T-helper 2 cell treated with Interferon-gamma antibody and Interleukin-4, amounts not matched to agents 5 μg/mL and 100 μg/mL, for 36 hours (primary cell): ENCODE measurements around the gene GK2.

Experiments used
- DNase-seq: peaks from one replicate; pipeline ENCODE4 v3.0.0; 2021; ENCODE audit warnings: low spot score
- H3K27ac Mint-ChIP-seq: one replicate; pipeline ENCODE4 v1.8.0; 2021; ENCODE audit warnings: mild to moderate bottlenecking, mixed read lengths
- H3K27me3 Mint-ChIP-seq: one replicate; pipeline ENCODE4 v1.8.0; 2021; ENCODE audit warnings: low read depth, mixed read lengths
- H3K36me3 Mint-ChIP-seq: one replicate; pipeline ENCODE4 v1.8.0; 2021; ENCODE audit warnings: low read depth, mixed read lengths
- H3K4me1 Mint-ChIP-seq: one replicate; pipeline ENCODE4 v1.8.0; 2021; ENCODE audit warnings: low read depth, mixed read lengths
- H3K4me3 Mint-ChIP-seq: one replicate; pipeline ENCODE4 v1.8.0; 2022; ENCODE audit warnings: mild to moderate bottlenecking, moderate library complexity, mixed read lengths
- H3K9me3 Mint-ChIP-seq: one replicate; pipeline ENCODE4 v1.8.0; 2021; ENCODE audit warnings: mixed read lengths

Gene GK2

DNA sequence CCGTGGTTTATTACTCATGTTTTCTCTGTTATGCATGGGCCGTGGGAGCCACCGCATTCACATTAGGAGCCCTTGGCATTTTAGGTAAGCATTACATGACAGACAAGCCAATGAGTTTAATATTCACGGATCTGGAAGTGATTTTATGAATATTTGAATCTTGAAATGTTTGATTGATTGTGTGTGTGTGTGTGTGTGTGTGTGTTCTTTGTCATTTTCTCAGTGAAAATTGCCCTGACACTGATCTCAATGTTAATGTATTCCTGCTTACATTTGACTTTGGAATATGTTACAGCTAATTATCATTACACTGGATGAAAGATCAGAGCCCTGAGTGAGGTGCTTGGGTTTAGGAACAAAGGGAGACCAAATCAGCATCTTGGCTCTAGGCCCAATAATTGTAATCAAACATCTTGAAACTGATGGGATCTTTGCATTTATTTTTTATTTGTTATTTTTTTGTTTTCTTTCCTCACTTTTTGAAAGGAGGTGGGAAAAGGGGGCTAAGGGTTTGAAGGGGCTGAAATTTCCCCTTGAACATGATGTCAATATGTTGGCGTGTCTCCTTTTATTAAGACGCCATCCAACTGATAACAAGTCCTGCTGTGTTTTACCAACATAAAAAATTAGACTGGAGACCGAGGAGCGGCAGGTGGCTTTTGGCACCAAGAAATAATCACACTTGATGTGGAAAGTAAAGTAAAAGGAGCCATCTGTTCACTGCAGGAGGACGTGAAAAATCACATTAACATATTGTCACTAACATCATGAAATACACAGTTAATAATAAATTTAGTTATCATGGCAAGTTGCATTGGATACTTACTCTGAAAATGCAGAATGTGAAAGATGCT is 5.2 kb upstream of the GK2 start:
- Mint-ChIP-seq H3K4me3 (no peak overlapping the region), H3K27me3 (no peaks in the 10 kb centered on the region), H3K9me3 (no peaks in the 10 kb centered on the region), H3K27ac (no peak overlapping the region), H3K36me3 (no peaks in the 10 kb centered on the region), H3K4me1 (no peaks in the 10 kb centered on the region)
- no peak for DNase-seq

GRCh38 chr4:79404666-79405065 is 3.4 kb downstream of the GK2 start:
- no peaks in the 10 kb centered on the region for H3K27me3 Mint-ChIP-seq
- H3K27ac Mint-ChIP-seq = no peak overlapping the region
- no peaks in the 10 kb centered on the region for H3K9me3 Mint-ChIP-seq
- no peak overlapping the region for H3K4me3 Mint-ChIP-seq
- DNase-seq = no peak
- no peaks in the 10 kb centered on the region for H3K4me1 Mint-ChIP-seq
- no peaks in the 10 kb centered on the region for H3K36me3 Mint-ChIP-seq

- Mint-ChIP-seq H3K9me3 (no peaks in the 10 kb centered on the region), H3K27ac (no peak overlapping the region), H3K4me1 (no peaks in the 10 kb centered on the region), H3K36me3 (no peaks in the 10 kb centered on the region), H3K4me3 (no peak overlapping the region), H3K27me3 (no peaks in the 10 kb centered on the region)
- DNase-seq = no peak
Measured at GRCh38 chr4:79403356-79403755, 4.7 kb downstream of the GK2 start.

DNA sequence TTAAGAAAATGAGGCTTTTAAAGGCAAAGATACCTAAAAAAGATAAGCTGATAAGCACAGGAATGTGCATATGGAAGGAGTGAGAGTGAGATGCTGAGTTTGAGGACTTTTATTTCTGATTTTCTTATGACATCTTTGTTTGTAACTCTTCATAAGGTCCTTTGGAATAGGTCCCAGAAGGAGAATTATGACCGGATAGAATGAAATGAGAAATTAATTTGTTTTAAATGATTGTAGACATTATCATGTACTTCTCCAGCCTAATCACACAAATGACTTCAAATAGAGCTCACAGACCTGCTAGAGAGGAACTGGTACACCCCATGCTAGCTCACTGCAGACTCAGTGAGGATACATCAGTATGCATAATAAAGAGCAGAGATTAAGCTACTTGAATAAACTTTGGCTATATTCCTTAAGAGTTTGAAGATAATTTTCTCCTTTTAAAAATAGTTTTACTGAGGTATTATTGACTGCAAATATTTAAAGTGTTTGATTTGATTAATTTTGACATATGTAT is 5.6 kb downstream of the GK2 start:
- Mint-ChIP-seq H3K36me3 (no peaks in the 10 kb centered on the region), H3K27me3 (no peaks in the 10 kb centered on the region), H3K4me1 (no peaks in the 10 kb centered on the region), H3K27ac (no peak overlapping the region), H3K9me3 (no peaks in the 10 kb centered on the region), H3K4me3 (no peak overlapping the region)
- no peak for DNase-seq

DNA sequence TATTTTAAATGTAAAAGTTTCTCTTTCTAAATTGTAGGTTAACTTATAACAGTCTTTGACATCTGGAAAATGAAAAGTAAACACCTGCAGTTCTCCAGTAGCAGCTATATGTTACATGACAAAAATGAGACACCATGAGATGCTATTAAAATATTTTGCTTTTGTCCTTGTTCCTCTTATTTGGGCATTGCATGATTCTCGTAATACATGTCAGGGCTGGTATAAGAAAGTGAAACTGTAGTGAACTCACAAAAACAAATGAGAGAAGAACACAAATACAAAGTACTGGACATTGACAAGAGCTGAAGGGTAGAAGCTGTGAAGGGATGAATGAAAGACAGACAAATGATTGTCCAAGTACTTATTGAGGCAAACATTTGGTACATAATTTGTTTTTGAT is 9.0 kb downstream of the GK2 start:
- DNase-seq = no peak
- Mint-ChIP-seq H3K27ac (no peak overlapping the region), H3K9me3 (no peaks in the 10 kb centered on the region), H3K4me3 (no peak overlapping the region), H3K4me1 (no peaks in the 10 kb centered on the region), H3K36me3 (no peaks in the 10 kb centered on the region), H3K27me3 (no peaks in the 10 kb centered on the region)

DNA sequence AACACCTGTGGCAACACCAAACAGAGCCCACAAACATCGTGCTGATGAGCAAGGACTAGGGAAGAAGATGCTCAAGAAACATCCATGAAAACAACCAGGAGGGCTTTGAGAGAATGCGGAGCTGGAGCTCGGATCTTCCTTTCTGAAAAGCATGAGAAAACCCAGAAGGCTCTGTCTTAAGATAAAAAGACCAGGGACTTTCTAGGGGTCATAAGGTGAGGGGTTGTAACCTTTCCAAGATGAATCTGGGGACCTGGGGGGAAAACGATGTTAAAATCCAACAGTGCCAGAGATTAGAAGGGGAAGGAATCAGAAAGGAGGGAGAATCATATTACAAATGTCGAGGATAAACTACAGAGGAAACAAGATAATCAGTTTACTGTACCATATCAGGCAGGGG is 10.1 kb downstream of the GK2 start:
- Mint-ChIP-seq H3K4me3 (no peak overlapping the region), H3K4me1 (no peaks in the 10 kb centered on the region), H3K9me3 (no peaks in the 10 kb centered on the region), H3K36me3 (no peaks in the 10 kb centered on the region), H3K27me3 (no peaks in the 10 kb centered on the region), H3K27ac (no peak overlapping the region)
- no peak for DNase-seq

DNA sequence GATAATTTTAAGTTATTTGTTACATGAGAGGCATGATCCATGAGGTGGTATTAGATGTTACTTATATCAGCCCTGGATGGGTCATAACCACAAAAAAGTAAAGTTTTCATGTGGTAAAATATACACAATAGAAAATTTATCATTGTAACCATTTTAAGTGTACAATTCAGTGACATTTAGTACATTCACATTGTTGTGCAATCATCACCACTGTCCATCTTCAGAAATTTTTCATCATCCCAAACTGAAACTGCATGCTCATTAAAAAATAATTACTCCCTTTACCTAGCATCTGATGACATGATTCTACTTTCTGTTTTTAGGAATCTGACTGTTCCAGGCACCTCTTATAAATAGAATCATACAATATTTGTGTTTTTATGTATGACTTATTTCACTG is 11.2 kb downstream of the GK2 start:
- Mint-ChIP-seq H3K27me3 (no peaks in the 10 kb centered on the region), H3K9me3 (no peaks in the 10 kb centered on the region), H3K4me3 (no peak overlapping the region), H3K4me1 (no peaks in the 10 kb centered on the region), H3K36me3 (no peaks in the 10 kb centered on the region), H3K27ac (no peak overlapping the region)
- DNase-seq = no peak

DNA sequence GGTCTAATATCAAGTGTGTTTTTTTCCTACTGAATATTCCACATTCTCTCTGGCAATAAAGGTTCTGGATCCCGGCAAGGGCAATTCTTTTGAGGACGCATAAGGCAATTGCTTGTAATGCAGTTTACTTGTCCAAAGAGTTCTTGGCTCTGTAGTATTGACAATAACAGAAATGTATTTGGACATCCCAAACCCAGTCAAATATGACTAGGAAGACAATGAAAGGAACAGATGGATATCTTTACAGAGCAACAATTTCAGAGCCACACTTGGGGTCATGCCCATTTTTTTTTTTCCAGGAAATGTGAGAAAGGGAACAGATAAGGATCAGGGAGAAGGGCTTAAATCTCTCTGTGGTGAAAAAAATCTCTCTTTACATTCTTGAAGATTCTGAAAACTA is 12.2 kb downstream of the GK2 start:
- no peaks in the 10 kb centered on the region for H3K36me3 Mint-ChIP-seq
- DNase-seq = no peak
- no peak overlapping the region for H3K4me3 Mint-ChIP-seq
- H3K9me3 Mint-ChIP-seq = no peaks in the 10 kb centered on the region
- H3K27me3 Mint-ChIP-seq = no peaks in the 10 kb centered on the region
- no peak overlapping the region for H3K27ac Mint-ChIP-seq
- no peaks in the 10 kb centered on the region for H3K4me1 Mint-ChIP-seq

GRCh38 chr4:79390890-79391289 is 17.1 kb downstream of the GK2 start:
- Mint-ChIP-seq H3K27ac (no peak overlapping the region), H3K36me3 (no peaks in the 10 kb centered on the region), H3K9me3 (no peaks in the 10 kb centered on the region), H3K4me1 (no peaks in the 10 kb centered on the region), H3K27me3 (no peaks in the 10 kb centered on the region), H3K4me3 (no peak overlapping the region)
- no peak for DNase-seq

DNA sequence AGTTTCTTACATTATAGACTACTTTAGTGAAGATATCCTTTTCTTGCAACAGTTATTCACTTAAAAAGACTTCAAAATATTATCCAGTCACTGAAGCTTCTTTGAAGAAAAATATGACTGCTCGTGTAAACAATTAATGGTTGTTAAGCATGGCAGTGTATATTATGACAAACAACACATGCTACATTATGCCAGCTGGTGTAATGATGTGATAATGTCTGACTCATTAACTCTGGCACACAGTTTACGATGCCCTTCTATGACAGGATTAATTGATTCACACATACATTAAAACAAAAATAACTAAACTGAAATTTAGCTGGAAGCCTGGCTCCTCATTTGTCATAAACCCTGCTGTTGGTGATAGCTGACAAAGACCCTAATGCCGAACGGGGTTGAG is 22.4 kb downstream of the GK2 start:
- H3K36me3 Mint-ChIP-seq = no peaks in the 10 kb centered on the region
- H3K4me3 Mint-ChIP-seq = no peak overlapping the region
- H3K27ac Mint-ChIP-seq = no peak overlapping the region
- H3K4me1 Mint-ChIP-seq = peaks cover 2% of the 10 kb centered on the region
- DNase-seq = no peak
- H3K9me3 Mint-ChIP-seq = no peaks in the 10 kb centered on the region
- H3K27me3 Mint-ChIP-seq = no peaks in the 10 kb centered on the region

GRCh38 chr4:79381161-79381560 is 26.9 kb downstream of the GK2 start:
- H3K27me3 Mint-ChIP-seq = no peaks in the 10 kb centered on the region
- H3K4me3 Mint-ChIP-seq = no peak overlapping the region
- H3K36me3 Mint-ChIP-seq = no peaks in the 10 kb centered on the region
- no peaks in the 10 kb centered on the region for H3K9me3 Mint-ChIP-seq
- DNase-seq = no peak
- H3K4me1 Mint-ChIP-seq = peaks cover 2% of the 10 kb centered on the region
- H3K27ac Mint-ChIP-seq = no peak overlapping the region

- no peaks in the 10 kb centered on the region for H3K27me3 Mint-ChIP-seq
- no peaks in the 10 kb centered on the region for H3K4me1 Mint-ChIP-seq
- H3K4me3 Mint-ChIP-seq = no peak overlapping the region
- DNase-seq = no peak
- no peak overlapping the region for H3K27ac Mint-ChIP-seq
- no peaks in the 10 kb centered on the region for H3K9me3 Mint-ChIP-seq
- H3K36me3 Mint-ChIP-seq = no peaks in the 10 kb centered on the region
Measured at GRCh38 chr4:79370026-79370425, 38.0 kb downstream of the GK2 start.

DNA sequence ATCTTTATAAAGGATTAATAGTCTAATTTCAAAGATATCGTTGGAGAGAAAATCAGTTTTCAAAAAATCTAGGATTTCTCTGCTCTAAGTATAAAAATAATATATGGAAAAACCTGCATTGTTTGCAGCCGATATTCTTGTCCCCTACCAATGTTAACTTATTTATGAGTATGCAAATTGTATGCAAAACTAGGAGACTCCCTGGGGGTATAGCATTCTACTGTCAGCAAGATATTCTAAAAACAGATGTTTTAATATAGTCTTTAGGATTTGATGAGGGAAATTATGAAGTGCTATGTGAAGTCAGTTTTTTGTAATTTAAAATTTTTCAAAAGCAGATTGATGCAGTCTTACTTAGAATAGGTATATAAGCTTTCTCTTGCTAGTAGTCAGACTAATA is 40.9 kb downstream of the GK2 start:
- Mint-ChIP-seq H3K27ac (no peak overlapping the region), H3K4me1 (no peaks in the 10 kb centered on the region), H3K27me3 (no peaks in the 10 kb centered on the region), H3K4me3 (no peak overlapping the region), H3K36me3 (no peaks in the 10 kb centered on the region), H3K9me3 (no peaks in the 10 kb centered on the region)
- DNase-seq = no peak

DNA sequence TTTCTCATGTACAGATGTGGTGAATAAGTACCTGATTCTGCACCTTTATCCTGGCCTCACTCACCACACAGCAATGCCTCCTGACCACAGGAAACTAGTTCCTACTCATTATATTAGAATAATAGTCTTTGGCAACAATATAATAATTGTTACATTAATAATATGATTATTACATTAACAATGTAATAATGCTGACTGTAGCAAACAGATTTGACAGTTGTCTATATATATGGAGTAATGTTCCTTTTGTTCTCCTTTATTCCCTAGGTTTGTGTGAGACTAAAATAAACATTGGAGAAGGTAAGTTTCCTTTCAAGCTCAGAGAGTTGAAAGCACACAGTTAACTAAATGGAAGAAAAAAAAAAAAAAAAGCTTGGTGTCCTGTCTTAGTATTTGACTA is 41.6 kb downstream of the GK2 start:
- DNase-seq = no peak
- Mint-ChIP-seq H3K27ac (no peak overlapping the region), H3K4me1 (no peaks in the 10 kb centered on the region), H3K36me3 (no peaks in the 10 kb centered on the region), H3K4me3 (no peak overlapping the region), H3K9me3 (no peaks in the 10 kb centered on the region), H3K27me3 (no peaks in the 10 kb centered on the region)

DNA sequence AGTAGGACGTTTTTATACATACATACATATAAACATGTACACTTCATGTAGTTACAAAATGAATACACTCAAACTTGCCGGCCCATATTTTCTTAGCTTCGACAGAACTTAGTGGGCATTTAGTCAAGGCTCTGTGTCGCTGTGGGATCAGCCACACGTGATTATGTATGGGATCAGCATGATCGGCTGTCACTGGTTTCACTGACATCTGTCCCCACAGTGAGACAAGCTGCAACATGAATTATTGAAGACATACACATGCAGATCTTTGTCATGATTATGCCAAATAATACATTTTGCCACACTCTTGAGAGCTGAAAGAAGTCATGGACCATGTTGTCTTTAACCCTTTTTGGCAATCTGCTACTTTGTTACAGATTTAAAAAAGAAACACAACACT is 44.0 kb downstream of the GK2 start:
- no peaks in the 10 kb centered on the region for H3K36me3 Mint-ChIP-seq
- no peak overlapping the region for H3K4me3 Mint-ChIP-seq

More for the DNA sequence above, 44.0 kb downstream of the GK2 start:
- H3K27ac Mint-ChIP-seq = no peak overlapping the region
- no peaks in the 10 kb centered on the region for H3K4me1 Mint-ChIP-seq
- no peaks in the 10 kb centered on the region for H3K9me3 Mint-ChIP-seq
- no peak for DNase-seq
- H3K27me3 Mint-ChIP-seq = no peaks in the 10 kb centered on the region
